DMS 273 (cell line): ENCODE measurements around the gene PROX2.
A peak's percentile ranks its signal among the peaks of the same experiment; 100 is the strongest.

Experiments
- DNase-seq: peaks from one replicate; lab custom pipeline; 2025; ENCODE audit not compliant: unreplicated experiment; lab: John Stamatoyannopoulos, UW

PROX2 gene

DNA sequence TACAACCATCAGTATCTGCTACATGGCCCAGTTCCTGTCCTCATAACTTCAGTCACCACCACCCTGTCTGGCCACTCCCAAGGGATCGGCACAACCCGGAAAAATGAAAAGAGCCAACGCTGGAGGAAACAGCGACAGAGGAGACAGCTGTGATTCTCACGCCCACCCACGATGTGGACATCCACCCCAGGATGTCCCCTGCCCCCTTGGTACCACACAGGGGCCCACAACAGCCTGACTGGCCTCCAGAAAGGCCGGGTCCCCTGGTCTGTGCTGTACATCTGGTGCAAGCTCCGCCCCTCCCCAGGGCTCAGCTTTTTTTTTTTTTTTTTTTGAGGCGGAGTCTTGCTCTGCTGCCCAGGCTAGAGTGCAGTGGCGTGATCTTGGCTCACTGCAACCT lies 34.6 kb upstream of the PROX2 start:
- no peak for DNase-seq

DNA sequence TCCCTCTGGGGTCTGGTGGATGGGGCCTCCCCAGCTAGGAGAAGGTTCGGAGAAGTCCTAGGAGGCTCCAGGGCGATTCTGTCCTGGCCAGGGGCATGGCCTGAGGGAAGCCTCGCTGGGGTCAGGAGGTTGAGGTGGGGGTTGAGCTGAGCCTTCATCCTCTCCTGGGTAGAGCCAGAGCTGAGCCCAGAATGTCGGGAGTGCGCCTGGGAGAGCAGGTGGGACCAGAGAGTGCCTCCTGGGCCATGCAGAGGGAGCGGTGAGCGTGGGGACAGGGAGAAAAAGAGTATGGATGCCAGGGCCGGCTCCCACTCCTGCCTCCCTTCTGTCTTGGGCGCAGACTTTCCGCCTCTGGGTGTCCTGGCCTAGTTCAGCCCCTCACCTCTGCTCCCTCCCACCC lies 34.0 kb upstream of the PROX2 start:
- DNase-seq: no peak

DNA sequence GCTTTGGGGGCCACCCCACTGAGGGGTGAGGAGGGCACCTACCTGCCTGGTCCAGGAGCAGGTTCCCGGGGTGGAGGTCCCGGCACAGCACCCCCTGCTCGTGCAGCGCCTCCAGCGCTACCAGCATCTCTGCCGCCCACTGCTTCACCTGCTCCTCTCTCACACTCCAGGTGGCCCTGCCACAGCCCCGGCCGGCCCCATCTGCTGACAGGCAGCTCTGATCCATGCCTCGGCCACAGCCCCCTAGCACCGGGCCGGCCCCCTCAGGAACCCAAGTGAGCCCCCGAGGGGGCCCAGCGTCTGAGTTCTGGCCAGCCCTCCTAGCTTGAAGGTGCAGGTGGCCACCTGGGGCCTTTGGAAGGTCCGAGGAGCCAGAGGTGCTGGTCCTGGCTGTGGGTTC lies 33.6 kb upstream of the PROX2 start:
- no peak for DNase-seq

DNA sequence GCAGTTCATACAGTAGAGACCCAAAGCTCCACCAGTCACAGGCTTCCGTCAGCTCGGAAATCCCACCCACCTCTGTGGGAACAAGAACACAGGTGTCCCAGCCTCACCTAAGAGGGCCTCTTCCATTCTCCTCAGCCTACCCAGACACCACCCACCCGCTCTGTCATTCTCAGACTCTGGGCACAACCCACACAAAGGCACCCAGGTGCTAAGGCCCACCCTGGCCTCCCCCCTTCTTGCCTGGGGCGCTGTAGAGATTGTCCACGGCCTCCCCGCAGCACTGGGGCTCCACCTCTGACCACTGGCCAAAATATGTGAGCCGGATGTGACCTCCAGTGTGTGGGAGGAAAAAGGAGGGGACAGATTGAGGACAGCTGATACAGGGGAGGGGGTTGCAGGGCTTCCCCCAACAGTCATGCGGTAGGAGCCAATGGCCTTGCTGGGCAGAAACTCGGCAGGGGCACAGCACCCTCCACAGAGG lies 33.0 kb upstream of the PROX2 start:
- no peak for DNase-seq

DNA sequence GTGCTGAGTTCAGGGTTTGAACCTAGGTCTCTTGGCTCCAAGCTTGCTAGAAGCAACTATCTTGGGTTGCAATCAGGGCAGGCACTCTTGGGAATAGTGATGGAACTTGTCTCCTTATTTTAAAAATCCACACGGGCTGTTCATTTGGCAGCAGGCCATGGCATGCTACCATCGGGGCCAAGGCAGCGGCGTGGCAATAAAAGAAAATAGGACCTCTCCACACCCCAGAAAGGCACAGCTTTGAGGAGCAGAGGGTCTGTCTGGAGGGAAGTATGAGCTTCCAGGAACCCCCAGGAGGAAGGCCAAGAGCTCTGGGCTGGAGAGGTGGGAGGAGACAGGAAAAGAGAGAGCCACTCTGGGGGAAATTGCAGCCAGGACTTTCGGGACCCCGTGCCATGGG lies 31.8 kb upstream of the PROX2 start:
- peak; percentile 76 for DNase-seq

DNA sequence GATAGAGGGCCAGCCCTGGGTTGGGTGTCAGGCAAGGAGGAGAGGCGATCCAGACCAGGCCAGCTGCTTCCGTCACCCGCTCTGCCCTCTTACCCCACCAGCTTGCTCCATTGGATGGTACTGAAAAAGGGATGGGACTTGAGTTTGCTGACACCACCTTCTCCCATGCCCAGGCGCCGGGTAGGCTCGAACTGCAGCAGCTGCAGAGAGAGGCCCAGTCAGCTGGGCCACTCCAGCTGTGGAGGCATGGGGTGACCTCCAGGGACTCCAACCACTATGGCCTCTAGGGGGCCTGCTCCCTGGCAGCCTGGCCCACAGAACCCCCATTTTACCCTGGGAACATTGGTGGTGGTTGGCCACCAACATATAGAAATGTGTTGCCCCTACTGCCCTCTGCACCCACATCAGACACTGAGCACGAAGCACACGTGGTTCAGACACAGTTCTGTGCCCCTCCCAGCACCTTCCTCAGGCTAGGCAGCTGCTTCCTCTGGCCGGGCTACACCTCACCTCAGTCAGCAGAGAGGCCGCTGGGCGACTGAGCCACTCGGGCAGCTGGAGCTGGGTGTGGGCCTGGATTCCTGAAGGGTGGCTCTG lies 31.1 kb upstream of the PROX2 start:
- peak; percentile 51 for DNase-seq

DNA sequence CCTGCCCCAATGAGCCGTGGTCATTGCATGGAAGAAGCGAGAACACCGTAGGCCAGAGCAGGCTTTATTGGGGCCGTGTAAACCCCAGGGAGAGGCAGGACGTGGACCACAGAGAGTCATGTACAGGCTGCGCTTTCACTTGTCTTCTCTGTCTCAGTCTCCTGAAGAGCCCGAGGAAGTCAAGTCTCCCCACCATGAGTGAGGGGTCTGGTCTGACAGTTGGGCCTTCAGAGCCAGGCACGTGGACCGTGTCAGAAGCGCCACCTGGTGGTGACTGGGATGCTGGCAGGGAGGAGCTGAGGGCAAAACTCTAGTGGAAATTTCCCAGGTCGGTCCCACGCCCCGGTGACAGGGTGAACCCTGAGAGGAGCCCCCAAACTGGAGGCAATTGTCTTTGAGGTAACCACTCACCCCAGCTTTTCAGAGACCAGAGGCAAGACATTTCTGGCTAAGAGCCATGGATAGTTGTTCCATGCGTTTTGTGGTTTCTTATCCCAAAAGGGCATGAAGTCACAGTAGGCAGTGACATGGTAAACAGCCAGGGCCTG lies 29.7 kb upstream of the PROX2 start:
- DNase-seq: peak; percentile 79

DNA sequence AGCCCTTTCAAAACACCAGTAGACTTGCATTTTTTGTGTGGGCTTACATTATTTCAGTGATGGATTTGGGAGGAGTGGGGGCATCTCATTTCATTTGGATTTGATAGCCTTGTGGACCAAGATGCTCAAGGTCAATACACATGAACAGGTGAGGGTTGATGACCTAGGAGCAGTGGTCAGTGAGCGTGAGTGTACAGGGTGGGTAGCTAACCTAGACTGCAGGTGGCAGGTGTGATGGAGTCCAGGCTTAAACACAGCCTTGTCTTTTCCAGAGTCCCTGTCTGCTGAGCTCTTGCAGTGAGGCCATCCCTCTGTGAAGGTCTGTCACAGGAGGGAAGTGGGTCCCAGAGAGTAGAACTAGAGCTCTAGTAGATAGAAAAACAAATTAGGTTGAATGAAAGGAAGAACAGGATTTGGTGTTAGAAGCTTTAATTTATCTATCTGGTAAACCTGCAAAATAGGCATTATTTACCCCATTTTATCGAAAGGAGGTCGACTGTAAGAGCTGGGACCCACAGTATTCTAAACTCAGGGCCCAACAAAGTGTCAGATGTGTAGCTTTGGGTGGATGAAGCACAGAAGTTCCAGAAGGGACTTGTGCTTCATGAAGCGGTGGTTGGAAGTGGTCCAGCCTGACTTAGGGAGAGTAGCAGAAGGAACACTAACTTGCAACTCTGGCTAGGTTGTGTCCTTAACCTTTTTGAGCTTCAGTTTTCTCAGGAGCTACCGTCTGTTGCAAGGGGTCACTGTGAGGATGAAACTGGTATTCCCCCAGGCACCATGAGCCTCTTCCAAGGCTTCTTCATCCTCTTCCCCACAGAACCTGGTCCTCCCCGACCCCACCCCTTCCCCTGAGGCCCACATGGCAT lies 28.9 kb upstream of the PROX2 start:
- DNase-seq: peak; percentile 47

DNA sequence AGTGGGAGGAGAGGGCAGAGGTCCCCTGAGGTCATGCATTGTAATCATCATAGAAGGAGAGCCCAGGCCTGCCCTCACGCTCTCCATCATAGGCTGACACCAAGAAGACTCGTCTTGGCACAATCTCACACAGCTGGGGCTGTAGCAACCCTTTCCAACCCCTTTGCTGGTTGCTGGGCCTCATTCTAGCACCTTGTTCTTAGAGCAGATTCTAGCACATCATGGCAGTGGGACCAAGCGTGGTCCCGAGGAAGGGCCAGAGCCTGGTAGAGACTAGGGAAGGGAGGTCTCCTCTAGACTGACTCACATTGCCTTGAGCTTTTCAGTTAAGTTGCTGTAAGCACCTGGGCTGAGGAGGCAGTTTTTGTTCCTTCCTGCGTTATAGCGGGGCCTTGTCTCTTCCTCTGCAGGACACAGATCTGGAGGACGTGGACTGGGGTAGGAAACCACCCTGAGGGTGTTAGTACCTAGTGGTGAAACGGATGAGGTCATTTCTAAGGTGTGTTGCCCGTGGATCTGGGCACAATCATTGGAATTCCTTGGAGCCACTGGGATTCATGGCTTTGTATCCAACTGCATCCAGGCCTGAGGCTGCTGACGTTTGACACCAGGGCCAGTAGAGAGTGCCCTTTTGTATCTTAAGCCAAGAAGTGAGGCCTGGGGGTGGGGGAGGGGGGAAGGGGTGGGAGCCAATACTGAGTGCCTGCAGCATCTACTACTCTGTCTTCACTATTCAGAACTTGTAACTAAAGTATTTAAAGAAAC lies 27.2 kb upstream of the PROX2 start:
- no peak for DNase-seq

DNA sequence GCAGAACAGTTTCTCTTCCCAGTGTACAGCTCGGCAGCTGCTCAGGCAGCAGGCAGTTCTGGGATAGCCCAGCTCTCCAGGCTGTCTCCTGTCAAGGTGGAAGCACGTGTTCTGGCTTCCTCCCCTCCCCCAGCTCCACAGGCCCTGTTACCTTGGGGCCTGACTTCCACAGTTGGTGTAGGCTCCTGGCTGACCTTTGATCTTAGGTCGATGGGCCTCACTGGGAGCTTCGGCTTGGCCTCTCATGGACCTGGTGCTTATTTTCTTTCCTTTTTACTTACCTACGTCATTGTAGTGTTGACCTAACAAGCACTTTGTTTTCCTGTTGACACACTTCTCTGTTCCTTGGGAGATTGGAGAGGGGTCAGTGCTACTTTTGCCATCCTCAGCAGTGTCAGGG lies 22.7 kb upstream of the PROX2 start:
- DNase-seq: no peak

DNA sequence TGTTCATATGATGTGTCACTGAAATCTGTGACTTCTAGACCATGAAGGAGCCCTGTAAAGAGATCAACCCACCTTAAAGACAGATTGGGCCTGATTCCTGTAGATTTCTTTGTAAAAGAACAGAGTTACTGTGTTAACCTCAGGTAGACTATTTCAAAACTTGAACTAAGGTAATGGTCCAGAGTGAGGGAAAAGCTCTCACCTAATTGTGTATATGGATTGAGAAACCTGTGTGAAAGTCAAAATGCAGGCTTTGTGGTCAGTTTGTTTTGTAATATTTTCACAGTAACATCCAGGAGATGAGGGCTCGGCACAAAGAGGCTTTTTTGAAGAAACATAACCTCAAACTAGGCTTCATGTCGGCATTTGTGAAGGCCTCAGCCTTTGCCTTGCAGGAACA lies 22.1 kb upstream of the PROX2 start:
- no peak for DNase-seq

DNA sequence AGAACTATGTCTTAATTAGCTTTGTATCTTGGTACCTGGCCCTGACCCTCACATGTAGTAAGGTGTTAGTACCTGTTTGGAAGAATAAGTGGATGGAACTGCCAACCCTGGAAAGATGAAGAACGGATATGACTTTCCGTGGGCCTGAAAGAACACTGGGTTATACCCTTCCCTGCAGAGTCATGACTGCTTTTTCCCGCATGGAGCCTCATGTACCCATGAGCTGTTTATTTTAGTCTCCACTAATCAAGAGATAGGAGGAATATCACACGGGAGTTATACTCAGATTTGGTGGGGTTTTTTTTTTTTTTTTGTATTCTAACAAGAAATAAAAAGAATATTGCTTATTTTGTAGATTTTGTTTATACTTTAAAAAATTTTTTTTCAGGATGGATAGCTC lies 21.7 kb upstream of the PROX2 start:
- no peak for DNase-seq

DNA sequence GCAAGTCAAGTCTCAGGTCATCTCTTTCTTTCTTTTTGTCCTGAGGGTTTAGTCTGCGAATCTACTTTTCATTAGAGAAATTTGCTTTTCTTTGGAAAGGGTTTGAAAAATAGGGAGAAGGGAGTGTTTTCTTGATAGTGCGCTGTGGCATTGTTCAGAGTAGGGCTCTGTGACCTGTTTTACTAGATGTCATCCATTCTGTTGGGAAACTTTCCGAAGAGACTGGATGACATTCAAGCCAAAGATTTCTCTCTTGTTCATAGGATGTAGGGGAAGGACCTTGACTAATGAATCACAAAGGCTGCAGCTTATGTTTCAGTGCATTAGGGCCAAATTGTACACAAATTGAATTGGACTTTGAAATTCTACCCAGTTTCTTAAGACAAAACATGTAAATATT lies 20.5 kb upstream of the PROX2 start:
- no peak for DNase-seq

DNA sequence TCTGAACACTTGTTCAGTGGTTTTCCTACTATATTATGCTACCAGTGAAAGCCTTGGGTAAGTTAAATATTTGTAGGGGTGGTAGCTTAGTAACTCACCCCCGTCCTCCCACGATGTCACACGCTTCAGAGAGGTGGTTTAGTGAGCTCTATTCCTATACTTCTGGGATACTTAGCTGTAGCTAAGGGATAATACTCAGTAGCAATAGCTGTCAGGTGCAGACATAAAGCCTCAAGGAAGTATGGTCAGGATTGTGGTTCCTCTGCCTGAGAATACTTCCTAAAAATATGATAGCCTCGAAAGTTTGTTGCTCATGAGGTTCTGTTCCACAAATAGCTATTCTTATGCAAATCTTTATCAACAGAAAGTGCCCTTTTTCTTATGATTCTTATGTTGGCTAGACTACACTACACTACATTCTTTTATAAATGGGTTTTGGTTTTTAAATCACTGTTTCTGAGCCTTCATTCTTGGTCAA lies 17.7 kb upstream of the PROX2 start:
- no peak for DNase-seq

DNA sequence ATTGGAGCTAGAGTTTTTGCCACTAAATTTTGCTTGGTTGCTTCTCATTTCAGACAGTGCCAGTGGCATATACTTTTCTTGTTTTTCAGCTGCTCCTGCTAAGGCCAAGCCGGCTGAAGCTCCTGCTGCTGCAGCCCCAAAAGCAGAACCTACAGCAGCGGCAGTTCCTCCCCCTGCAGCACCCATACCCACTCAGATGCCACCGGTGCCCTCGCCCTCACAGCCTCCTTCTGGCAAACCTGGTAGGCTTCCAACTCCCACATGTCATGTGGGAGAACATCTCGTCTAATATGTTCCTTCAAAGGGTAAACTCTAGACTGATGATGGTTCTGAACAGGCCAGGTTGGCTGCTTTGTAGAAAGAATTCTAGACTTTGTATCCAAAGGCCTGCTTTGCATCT lies 16.8 kb upstream of the PROX2 start:
- no peak for DNase-seq

DNA sequence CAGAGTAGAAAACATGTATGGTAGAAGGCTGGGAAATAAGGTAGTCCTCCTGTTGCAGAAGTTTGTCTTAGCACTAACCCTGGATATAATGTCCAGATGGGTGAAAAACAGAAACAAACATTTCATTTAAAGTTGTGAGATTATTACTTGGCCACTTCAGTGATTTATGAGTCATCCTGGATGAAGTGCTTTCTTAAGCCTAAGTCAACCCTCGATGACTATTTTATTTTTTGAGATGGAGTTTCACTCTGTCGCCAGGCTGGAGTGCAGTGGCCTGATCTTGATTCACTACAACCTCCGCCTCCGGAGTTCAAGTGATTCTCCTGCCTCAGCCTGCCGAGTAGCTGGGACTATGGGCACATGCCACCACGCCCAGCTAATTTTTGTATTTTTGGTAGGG lies 15.9 kb upstream of the PROX2 start:
- no peak for DNase-seq

DNA sequence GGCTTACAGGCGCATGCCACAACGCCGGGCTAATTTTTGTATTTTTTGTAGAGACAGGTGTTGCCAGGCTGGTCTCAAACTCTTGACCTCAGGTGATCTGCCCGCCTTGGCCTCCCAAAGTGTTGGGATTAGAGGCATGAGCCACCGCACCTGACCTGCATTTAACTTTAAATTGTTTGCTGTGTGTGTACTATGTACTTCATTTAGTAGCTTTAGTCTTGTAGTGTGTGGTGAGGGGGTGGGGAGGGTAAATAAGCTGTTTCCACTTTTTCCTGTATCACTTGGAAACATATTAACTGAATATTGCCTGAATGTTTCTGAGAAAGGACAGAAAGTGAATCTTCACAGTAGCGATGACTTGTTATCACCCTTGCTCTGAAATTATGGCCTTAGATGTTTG lies 14.3 kb upstream of the PROX2 start:
- no peak for DNase-seq

DNA sequence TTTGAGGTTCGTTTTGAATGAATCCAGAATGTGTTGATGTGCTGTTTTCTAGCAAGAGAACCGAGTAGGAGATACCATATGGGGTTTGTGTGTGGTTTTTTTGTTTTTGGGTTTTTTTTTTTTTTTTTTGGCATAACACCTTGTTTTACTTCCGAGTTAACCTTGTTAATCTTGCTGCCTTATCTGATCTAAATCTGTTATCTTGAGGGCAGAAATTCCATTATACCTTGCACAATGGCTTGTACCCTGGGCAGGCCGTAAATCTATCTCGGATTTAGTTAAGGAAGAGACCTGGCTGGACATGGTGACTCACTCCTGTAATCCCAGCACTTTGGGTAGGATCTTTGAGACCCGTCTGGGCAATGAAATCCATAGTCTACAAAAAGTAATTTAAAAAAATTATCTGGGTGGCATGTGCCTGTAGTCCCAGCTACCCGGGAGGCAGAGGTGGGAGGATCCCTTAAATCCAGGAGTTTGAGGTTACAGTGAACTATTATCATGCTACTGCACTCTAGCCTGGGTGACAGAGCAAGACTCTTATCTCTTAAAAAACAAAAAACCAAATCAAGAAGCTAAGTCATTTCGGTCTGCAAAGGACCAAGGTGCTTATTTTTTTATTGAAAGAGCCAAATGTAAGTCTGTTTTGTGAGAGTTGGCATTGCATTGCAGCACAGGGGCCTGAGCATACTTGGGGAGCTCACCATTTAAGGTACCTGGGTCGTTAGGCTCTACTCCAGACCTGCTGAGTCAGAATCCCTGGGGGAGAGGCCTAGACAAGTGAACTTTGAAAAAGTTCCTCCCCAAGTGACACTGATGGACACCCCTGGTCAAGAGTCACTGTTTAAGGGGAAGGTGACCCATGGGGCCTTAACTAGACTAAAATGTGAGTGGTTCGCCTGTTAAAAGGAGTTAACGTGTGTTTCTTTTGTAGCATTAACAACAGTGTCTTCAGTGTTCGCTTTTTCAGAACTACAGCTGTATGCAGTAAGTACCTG lies 12.5 kb upstream of the PROX2 start:
- DNase-seq: no peak

DNA sequence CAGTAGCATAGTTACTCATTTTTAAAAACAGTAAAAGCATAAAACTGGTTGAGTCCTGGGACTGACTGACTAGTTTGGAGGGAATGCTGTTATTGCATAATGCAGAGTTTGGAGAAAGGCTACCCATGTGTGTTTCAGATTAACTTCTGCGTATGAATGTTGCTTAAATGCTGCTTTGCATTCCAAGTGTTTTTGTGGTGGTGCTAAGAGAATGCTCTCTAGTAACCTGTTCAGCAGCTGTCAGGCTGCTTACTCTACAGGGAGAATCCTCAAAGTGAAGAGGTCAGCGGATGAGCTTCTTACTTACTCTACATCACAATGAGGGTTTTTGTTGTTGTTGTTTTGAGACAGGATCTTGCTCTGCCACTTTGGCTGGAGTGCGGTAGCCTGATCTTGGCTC lies 10.1 kb upstream of the PROX2 start:
- DNase-seq: no peak
